IMR-90 (cell line): ENCODE data around the gene YPEL4.

Source experiments
- BHLHE40 ChIP-seq: fragments of 150-350 bp; IDR thresholded peaks from 2 replicates; pipeline ENCODE4 v1.6.1; 2016; ENCODE audit warnings: mild to moderate bottlenecking, low read depth, low read length
- CEBPB ChIP-seq: IDR thresholded peaks from 2 replicates; pipeline ENCODE4 v1.6.1; 2012; ENCODE audit warnings: low read depth, low read length, improper control_type of control experiment
- CHD1 ChIP-seq: IDR thresholded peaks from 2 replicates; pipeline ENCODE4 v1.6.1; 2012; ENCODE audit warnings: low read depth, low read length, improper control_type of control experiment
- MAFK ChIP-seq: IDR thresholded peaks from 2 replicates; pipeline ENCODE4 v1.6.1; 2012; ENCODE audit warnings: low read depth, low read length, improper control_type of control experiment
- MXI1 ChIP-seq: IDR thresholded peaks from 2 replicates; pipeline ENCODE4 v1.6.1; 2012; ENCODE audit warnings: low read depth, mild to moderate bottlenecking, low read length, moderate library complexity, borderline replicate concordance
- POLR2A ChIP-seq: IDR thresholded peaks from 2 replicates; pipeline ENCODE4 v1.6.1; 2012; ENCODE audit warnings: mild to moderate bottlenecking, low read depth, low read length
- RAD21 ChIP-seq: IDR thresholded peaks from 2 replicates; pipeline ENCODE4 v1.6.1; 2012; ENCODE audit warnings: low read length, improper control_type of control experiment
- TF ChIP-seq, protein P1 (sequence below): conservative IDR thresholded peaks from 2 replicates; pipeline ENCODE4 v1.5.1; 2012; ENCODE audit warnings: mild to moderate bottlenecking, low read depth, low read length, improper control_type of control experiment
- TF ChIP-seq, protein P2 (sequence below): fragments of 150-350 bp; IDR thresholded peaks from 2 replicates; pipeline ENCODE4 v1.6.1; 2017; ENCODE audit warnings: mild to moderate bottlenecking, antibody characterized with exemption, low read length, low read depth

DNA sequence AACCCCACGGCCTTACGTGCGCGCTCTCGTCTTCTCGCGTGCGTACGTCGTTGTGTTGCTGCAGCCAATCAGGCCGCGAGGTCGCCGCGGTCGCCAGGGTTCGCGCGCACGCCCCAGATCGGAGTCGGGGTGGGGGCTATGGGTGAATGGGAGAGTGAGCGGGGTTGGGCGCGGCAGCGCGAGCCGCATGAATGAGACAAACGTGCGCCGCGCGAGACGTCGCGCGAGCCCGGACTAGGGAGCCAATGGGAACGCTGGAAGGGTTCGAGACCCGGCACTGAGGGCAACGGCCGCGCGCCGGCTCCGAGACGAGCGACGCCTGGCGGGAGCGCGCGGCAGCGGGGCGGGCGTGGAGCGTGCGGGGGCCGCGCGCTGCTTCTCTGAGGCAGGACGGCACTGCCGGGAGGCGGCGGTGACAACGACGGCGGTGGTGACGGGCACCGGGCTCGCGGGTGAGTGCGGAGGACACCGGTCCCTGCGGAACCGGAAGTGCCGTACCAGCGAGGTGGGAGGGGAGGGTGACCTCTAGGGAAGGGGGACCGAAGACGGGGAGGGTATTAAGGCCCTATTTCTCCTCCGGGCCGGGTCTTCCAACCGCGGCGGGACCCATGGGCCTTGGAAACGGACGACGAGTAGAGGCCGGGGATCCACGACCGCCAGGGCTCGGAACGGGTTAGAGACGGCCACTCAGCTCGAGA lies 18.2 kb upstream of the YPEL4 start, which contains the start of gene ZDHHC5:
- TF ChIP-seq, protein P1, sequence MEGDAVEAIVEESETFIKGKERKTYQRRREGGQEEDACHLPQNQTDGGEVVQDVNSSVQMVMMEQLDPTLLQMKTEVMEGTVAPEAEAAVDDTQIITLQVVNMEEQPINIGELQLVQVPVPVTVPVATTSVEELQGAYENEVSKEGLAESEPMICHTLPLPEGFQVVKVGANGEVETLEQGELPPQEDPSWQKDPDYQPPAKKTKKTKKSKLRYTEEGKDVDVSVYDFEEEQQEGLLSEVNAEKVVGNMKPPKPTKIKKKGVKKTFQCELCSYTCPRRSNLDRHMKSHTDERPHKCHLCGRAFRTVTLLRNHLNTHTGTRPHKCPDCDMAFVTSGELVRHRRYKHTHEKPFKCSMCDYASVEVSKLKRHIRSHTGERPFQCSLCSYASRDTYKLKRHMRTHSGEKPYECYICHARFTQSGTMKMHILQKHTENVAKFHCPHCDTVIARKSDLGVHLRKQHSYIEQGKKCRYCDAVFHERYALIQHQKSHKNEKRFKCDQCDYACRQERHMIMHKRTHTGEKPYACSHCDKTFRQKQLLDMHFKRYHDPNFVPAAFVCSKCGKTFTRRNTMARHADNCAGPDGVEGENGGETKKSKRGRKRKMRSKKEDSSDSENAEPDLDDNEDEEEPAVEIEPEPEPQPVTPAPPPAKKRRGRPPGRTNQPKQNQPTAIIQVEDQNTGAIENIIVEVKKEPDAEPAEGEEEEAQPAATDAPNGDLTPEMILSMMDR = peak; percentile 57
- TF ChIP-seq POLR2A (peak; percentile 93), MXI1 (peak; percentile 88; the same call in 1 of the 2 replicates), CHD1 (0 out of 2 replicates have a peak, but pooled peaks have one; percentile 29), MAFK (no peak), BHLHE40 (no peak), RAD21 (peak; percentile 27), CEBPB (no peak)
- TF ChIP-seq, protein P2, sequence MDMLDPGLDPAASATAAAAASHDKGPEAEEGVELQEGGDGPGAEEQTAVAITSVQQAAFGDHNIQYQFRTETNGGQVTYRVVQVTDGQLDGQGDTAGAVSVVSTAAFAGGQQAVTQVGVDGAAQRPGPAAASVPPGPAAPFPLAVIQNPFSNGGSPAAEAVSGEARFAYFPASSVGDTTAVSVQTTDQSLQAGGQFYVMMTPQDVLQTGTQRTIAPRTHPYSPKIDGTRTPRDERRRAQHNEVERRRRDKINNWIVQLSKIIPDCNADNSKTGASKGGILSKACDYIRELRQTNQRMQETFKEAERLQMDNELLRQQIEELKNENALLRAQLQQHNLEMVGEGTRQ = no peak
